GM21528 (cell line): Measurements from ENCODE around the gene ENOX2.
"Not testable (repeated sequence)": the region's sequence is repeated elsewhere in the genome, so short reads cannot be mapped to it uniquely, and the experiment has no call there.

Experiments
- ATAC-seq: cut with Tn5 transposase; IDR thresholded peaks from one replicate; pipeline ENCODE4 v1.9.1; 2021; ENCODE audit warnings: mild to moderate bottlenecking, moderate library complexity; ENCODE audit not compliant: unreplicated experiment, low FRiP score

The ENOX2 gene, protein sequence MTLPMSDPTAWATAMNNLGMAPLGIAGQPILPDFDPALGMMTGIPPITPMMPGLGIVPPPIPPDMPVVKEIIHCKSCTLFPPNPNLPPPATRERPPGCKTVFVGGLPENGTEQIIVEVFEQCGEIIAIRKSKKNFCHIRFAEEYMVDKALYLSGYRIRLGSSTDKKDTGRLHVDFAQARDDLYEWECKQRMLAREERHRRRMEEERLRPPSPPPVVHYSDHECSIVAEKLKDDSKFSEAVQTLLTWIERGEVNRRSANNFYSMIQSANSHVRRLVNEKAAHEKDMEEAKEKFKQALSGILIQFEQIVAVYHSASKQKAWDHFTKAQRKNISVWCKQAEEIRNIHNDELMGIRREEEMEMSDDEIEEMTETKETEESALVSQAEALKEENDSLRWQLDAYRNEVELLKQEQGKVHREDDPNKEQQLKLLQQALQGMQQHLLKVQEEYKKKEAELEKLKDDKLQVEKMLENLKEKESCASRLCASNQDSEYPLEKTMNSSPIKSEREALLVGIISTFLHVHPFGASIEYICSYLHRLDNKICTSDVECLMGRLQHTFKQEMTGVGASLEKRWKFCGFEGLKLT

DNA sequence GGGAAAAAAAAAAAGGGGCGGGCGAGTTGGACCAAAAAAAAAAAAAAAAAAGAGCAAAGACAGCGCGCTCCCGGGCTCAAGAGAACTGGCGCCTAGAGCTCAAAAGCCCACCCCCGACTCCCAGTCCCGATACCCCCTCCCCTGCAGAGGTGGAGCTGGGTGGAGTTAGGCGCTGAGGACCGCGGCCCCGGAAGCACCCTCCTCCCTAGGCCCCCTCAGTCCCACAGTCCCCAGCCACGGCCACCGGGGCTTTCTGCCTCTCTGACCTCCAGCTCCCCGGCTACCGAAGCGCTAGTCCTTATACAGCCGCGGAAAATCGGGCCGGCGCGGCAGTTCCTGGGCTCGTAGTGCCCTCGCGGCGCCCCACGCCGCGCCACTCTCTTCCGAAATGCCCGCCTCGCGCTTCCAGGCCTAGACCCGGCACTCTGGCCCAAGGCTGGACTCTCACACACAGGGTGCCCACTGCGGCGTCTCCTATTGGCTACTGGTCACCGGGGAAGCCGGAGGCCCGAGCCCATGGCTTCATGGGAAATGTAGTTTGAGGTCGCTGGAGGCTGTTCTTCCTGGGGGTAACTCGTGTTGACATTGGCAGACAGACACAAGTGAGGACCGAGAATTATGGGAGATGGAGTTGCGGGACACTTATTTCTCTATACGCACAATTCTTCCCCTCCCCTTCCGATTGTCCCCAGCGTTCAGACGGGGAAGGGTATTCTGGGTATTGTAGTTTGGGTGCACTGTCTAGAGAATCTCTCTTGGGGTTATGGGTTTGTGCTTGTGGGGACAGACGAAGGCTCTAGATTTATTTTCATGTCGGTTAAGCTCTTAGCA lies at the start of gene ENOX2:
TSS of gene ENOX2 (minus strand) at position 427 of the 831 bp plus-strand sequence. CDS start 199,993 bp downstream, outside the sequence.
- ATAC-seq, result peak; percentile 99

DNA sequence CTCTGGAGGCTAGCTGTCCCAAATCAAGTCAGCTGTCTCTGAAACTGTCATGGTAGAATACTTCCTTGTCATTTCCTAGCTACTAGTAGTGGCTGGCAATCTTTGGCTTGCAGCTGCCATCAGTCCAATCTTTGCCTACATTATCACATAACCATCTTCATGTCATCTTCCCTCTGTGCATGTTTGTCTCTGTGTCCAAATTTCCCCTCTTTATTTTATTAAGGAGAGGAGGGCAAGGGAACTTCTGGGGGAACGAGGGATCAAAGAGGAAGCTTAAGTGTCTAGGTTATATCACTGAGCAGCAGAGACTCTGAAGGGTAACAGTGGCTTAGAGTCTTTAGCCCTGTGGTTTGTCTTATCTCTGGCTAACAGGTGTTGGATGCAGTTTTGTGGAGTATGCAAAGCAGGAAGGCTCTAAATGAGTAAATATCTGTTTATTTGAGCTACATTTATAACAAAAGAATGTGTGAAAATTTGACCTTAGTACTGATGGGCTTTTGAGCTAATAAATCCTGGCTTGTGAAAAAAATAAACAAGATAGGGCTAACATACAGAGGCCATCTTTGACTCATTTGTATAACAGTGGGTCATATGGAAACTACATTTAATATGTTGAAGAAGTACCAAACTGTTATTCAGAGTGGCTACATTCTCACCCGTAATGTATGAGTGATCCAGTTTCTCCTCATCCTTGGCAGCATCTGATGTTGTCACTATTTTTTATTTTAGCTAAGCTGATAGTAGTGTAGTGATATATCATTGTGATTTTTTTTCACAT lies 49.4 kb upstream of the ENOX2 start:
- peak; percentile 96 for ATAC-seq

DNA sequence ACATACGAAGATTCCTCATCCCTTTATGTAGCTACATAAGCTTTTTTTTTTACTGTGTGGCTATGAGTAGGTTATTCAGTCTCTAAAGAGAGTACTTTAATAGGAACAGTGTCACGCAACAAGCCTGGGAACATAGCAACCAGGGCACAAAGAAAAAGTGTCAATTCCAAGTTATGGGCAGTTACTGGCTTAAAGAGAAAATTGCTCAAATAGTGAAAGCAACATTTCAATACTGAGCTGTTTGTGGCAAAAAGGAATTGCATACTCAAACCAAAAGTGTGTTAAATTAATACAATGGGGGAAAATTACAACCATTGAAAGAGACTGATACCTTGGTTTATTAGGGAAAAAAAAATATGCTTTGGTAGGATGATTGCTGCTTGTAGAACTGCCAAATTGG lies 41.2 kb upstream of the ENOX2 start:
- ATAC-seq, result no peak

DNA sequence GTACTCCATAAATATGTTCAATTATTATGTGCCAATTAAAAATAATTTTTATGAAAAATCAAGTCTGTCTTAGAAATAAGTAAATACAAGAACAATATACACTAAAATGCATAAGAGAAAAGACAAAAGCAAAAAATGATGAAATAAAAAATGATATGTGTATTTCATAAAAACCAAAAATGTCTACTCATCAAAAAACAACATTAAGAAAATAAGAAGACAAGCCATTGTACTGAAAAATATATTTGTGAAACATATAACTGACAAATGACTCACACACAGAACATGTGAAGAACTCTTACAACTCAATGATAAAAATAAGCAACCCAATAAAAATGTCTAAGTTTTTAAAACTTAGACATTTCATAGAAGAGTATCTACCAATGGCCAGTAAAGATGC lies 34.1 kb upstream of the ENOX2 start:
- no peak for ATAC-seq

DNA sequence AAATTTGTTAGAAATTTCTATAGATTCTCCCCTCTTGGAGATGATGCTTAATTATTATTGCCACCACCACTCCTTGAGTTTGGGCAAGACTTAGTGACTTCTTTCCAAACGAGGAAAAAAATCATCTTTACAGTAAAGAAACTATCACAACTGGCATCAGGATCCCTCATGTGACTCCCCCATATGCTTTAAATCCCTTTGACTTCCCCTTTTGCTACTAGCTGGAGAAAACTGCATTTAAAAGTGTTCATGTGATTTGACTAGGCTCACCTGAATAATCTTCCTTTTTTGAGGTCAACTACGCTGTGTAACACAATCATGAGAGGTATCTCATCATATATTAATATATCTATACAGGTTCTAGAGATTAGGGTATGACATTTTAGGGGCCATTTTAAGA lies 30.3 kb upstream of the ENOX2 start:
- ATAC-seq, result no peak

DNA sequence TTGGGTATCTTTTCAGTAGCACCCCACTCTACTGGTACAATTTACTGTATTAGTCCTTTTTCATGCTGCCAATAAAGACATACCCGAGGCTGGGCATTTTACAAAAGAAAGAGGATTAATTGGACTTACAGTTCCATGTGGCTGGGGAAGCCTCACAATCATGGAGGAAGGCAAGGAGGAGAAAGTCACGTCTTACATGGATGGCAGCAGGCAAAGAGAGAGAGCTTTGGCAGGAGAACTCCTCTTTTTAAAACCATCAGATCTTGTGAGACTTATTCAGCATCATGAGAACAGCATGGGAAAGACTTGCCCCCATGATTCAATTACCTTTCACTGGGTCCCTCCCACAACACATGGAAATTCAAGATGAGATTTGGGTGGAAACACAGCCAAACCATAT lies 17.4 kb upstream of the ENOX2 start:
- not testable (repeated sequence) for ATAC-seq

DNA sequence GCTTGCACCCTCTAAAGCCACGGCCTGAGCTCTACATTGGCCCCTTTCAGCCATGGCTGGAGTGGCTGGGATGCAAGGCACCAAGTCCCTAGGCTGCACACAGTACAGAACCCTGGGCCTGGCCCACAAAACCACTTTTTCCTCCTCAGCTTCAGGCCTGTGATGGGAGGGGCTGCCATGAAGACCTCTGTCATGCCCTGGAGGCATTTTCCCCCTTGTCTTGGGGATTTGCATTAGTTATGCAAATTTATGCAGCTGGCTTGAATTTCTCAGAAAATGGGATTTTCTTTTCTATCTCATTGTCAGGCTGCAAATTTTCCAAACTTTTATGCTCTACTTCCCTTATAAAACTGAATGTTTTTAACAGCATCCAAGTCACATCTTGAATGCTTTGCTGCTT lies 16.7 kb upstream of the ENOX2 start:
- not testable (repeated sequence) for ATAC-seq

DNA sequence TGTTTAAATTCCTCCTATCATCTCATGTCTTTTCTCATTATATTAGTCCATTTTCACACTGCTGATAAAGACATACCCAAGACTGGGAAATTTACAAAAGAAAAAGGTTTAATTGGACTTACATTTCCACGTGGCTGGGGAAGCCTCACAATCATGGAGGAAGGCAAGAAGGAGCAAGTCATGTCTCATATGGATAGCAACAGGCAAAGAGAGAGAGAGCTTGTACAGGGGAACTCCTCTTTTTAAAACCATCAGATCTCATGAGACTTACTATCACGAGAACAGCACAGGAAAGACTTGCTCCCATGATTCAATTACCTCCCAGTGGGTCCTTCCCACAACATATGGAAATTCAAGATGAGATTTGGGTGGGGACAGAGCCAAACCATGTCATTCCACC lies 15.5 kb upstream of the ENOX2 start:
- not testable (repeated sequence) for ATAC-seq

DNA sequence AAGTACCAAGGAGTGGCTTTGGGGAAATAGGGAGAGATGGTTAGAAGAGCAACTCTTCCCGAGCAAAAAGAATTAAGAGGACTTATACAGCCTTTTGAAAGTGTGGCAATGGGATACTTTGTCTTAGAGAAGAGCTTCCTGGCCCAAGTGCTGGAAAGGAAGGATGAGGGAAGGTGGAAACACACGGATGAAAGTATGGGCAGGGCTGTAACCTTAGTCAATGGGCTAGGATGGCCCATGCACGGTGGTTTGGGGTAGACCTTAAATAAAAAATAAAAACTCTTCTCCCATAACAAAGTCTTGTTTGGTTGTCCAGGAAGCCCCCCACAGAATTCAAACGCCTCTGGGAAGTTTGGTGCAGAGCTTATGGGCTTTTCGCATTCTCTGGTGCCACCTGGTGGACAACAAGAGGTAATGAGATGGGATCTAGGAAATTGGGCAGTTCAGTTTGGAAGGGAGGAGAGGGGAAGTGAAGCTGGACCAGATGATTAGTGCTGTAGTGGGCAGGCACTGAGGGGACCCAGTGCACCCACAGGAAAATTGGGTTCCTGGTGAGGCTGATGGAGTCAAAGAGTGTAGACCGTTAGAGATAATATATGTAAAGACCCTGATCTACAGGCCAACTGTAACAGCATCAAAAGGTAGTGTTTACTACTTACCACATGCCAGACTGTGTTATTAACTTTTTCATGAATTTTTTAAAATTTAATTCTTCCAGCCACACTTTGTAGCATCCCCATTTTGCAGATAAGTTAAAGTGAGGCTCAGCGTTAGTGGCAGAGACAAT lies 13.8 kb upstream of the ENOX2 start:
- no peak for ATAC-seq

DNA sequence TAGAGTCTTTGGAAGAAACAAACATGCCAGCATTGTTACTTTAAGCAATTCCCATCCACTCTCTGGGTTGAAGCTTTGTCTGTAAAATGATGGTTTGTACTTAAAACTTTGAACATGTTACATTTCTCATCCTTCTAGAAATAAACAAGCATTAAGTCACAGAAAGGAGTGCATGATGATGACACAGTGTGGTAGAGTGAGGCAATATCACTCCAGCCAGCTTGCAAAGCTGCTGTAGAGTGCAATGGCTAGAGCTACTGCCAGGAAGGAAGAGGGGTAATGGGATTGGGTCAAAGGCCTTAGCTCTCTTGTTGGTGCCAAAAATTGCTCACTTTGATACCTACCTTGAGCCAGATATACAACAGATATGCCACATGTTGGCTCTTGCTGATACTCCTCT lies 12.3 kb upstream of the ENOX2 start:
- ATAC-seq, result no peak

DNA sequence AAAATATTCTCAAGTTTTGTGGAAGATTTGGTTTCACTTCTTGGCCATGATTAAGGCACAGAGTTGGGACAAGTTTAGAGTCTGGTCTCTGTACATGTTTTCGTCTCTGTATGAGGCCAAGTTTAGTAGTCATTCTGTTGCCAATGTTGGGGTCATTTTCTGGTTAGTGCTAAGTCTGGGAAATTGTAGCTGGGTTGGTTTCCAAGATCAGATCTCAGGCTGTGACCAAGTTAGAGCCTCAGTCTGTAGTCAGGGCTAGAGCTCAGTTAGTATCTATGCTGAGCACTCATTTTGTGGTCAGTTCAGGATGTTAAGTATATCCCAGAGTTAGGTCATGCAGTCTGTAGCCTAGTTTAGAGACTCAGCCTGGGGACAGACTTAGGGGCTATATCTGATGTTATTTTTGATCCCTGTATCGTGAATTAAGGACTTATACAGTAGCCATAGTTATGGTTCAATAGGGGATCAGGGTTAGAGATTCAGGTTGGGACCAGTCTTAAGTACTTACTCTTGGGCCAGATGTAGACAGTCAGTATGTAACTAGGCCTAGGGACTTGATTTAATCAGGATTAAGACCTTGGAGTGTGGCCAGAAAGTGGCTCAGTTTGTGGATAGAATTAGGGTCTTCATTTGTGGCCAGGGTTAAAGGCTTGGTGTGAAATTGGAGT lies 6.6 kb upstream of the ENOX2 start:
- no peak for ATAC-seq

DNA sequence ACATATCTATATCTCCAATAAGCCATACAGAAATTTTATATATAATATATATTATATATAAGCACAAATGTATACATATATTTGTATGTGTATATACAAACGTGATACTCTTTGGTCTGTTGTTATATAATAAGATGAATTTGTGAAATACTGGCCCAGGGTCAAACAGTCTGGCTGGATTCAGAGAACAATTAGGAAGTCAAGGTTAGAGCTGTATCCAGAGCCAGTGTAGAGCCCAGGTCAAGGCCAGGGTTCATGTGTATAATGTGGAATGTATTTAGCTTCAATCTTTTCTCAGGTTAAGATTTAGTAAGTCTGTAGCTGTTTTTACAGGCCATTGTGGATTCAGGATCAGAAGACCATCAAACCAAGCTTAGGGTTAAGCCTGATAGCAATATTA lies 3.8 kb upstream of the ENOX2 start:
- ATAC-seq, result no peak

DNA sequence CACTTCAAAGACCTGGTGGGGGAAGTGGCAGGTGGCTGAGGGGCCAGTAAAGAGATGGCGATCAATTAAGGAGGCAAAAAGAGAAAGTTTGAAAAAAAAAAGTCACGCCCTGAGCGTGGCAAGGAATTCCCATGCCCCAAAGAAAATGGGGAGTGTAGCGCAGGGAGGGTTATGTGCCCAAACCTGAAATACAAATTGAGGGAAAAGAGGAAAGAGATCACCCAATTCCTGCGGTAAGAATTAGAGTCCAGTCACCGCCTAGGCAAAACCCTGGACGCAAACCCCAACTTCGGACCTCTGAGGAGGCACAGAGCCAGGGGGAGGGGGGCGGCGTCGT lies 595 bp downstream of the ENOX2 start:
- ATAC-seq, result no peak

DNA sequence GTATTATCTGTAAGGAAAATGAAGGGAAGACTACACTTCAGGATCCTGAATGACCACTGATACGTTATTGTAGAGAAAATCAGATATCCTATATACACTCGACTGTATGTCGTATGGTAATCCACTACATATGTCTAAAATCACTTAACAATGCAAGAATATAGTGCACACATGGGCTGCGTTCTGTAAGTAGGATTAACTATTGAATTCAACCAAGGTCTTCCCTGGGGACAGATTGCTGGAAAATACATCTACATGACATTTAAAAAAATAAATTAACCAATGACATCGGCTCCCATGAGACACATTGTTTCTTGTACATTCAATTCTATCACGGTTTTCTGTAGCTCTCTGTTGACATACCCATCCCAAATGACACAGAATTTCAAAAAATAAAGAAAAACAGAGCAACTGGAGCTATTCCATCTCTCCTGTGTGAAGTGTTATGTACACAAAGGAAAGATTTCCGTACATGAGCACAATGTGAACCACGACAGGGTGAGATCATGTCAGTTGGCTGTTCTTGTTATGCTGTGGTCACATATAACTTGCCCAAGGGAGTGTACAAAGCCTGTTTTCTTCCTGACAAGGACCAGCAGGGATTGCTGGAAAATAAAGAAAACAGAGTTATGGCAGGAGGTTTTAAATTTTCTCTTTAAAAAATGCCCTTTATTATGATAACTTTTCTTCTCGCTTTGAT lies 6.1 kb downstream of the ENOX2 start:
- no peak for ATAC-seq

DNA sequence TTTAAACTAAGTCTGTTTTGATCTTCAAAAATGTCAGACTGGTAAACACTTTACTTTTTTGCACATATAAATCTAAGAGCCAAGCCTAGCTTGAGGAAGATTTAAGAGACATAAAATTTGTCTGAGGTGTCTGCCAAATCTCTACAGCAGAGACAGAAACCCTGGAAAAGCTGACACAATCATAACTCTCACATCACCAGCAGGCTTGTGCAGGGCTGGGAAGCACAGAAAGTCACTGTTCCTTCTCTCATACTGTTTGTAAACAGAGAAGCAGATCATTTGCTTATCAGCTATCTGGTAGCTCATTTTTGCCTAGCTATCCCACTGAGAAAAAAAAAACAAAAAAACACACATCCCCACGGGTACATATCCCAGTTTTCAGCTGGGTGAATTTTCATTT lies 7.0 kb downstream of the ENOX2 start:
- no peak for ATAC-seq

DNA sequence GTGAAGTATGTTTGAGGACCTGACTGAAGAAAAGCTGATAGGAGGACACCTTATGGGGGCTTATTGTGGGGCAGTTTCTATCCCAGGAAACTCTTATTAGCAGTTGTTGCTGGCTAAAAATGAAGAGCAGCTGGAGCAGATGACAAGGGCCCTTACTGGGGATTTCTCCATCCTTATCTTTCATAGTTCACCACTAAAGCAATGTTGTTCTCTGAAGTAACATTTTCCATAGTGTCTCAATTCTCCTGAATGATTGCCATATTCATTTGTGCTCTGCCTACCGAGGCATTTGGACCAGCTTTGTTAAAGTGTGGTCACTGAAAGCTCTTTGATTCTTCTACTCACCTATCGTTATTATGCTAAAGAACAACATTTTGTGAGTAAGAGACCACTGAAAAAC lies 7.7 kb downstream of the ENOX2 start:
- no peak for ATAC-seq

DNA sequence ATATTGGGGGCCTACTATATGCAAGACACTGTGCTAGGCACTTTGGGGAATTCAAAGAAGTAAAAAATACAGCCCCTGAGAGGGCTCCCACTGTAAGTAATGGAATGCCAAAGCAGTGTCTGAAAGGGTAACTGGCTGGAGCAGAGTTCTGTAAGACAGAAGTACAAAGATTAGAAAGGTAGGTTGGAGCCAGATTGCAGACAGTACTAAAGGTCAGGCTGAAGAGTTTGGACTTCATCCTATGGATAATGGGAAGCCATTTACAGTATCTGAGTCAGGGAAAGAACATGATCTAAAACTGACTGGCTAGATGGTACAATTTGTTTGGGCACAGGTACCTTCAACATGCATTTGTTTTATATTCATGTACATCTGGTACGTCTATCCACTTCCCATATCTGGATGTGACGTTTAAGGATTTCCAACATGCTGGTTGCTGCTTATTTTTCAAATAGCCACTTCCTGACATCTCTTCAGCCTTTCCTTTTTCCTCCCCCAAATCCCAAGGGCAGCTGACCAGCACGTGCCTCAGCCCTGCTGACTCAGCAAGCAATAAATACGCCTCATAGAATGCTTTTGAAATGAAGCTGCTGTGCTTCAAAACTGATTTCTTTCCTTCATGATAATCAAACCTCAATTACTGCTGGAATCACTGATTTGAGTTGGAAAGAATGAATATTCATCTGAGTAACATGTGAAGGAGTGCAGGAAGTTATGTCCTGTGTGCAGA lies 9.5 kb downstream of the ENOX2 start:
- ATAC-seq, result no peak

DNA sequence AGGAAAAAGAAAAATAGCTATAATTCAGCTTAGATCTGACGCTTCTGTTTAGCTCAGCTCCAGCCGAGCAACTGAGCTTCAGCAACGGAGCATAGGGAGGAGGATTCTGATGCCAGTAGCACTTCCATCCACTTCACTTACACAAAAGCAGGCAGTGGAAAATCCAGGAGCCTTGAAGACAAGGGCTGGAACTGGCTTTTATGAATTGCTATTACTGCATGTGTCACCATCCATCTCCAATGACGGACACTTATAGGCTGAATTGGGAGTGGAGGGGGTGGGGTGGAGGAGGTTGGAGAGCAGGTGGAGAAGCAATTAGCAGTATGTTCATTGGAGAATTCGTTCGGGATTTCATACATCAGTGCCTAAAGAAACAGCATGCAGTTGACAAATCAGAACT lies 15.6 kb downstream of the ENOX2 start:
- ATAC-seq, result no peak
